WTC11 (cell line): ENCODE results near the gene CENPB. TPM values are rescaled to one million over a fixed set of nuclear protein-coding genes. Genes with fewer than 3 reads are reported as not detected.
A peak's percentile ranks its signal among the peaks of the same experiment; 100 is the strongest.

Source experiments
- ATAC-seq: fragments of 200-7000 bp; cut with Tn5 transposase; 2 replicates; pipeline ENCODE4 v1.10.0; 2021; ENCODE audit warnings: mild to moderate bottlenecking, moderate library complexity
- CTCF ChIA-PET: fragments of 300-600 bp; sonication (Branson Sonifier 250); formaldehyde crosslinking; loops from one replicate; lab custom pipeline; 2021; ENCODE audit warnings: antibody characterized with exemption; lab: Charles Lee
- POLR2A ChIA-PET: fragments of 350-600 bp; sonication (Branson Sonifier 250); formaldehyde crosslinking; loops from one replicate; lab custom pipeline; 2021; ENCODE audit warnings: antibody characterized with exemption; lab: Charles Lee
- DNase-seq: peaks from one replicate; pipeline ENCODE4 v3.0.0; 2021; ENCODE audit warnings: low spot score
- H3K27ac Mint-ChIP-seq: 2 replicates; pipeline ENCODE4 v1.8.0; 2021; ENCODE audit warnings: mixed read lengths
- H3K27me3 Mint-ChIP-seq: 2 replicates; pipeline ENCODE4 v1.8.0; 2021; ENCODE audit warnings: low read depth, mild to moderate bottlenecking, moderate library complexity, mixed read lengths
- H3K36me3 Mint-ChIP-seq: 2 replicates; pipeline ENCODE4 v1.8.0; 2021; ENCODE audit warnings: mixed read lengths
- H3K4me1 Mint-ChIP-seq: 2 replicates; pipeline ENCODE4 v1.8.0; 2022; ENCODE audit warnings: mixed read lengths
- H3K4me3 Mint-ChIP-seq: 2 replicates; pipeline ENCODE4 v1.8.0; 2021; ENCODE audit warnings: mild to moderate bottlenecking, moderate library complexity, mixed read lengths
- H3K9me3 Mint-ChIP-seq: 2 replicates; pipeline ENCODE4 v1.8.0; 2021; ENCODE audit warnings: mixed read lengths
- ATF1 ChIP-seq: sonication (generic); formaldehyde crosslinking; IDR thresholded peaks from 2 replicates; pipeline ENCODE4 v1.8.1; 2023; ENCODE audit warnings: mild to moderate bottlenecking, moderate library complexity, missing genetic modification reagents
- CREB1 ChIP-seq: sonication (generic); formaldehyde crosslinking; IDR thresholded peaks from 2 replicates; pipeline ENCODE4 v1.8.0; 2023; ENCODE audit warnings: mild to moderate bottlenecking, missing genetic modification reagents
- ESRRA ChIP-seq: sonication (generic); formaldehyde crosslinking; IDR thresholded peaks from 2 replicates; pipeline ENCODE4 v1.8.1; 2022; ENCODE audit warnings: mild to moderate bottlenecking, missing genetic modification reagents, borderline replicate concordance
- FOXJ3 ChIP-seq: sonication (generic); formaldehyde crosslinking; IDR thresholded peaks from 2 replicates; pipeline ENCODE4 v1.9.0; 2021; ENCODE audit warnings: missing genetic modification reagents, mild to moderate bottlenecking, borderline replicate concordance
- FOXP1 ChIP-seq: sonication (generic); formaldehyde crosslinking; IDR thresholded peaks from 2 replicates; pipeline ENCODE4 v1.8.0; 2022; ENCODE audit warnings: missing genetic modification reagents, mild to moderate bottlenecking, moderate library complexity, borderline replicate concordance
- FOXP4 ChIP-seq: sonication (generic); formaldehyde crosslinking; IDR thresholded peaks from 2 replicates; pipeline ENCODE4 v1.8.0; 2022; ENCODE audit warnings: mild to moderate bottlenecking, missing genetic modification reagents
- IRF2 ChIP-seq: sonication (generic); formaldehyde crosslinking; IDR thresholded peaks from 2 replicates; pipeline ENCODE4 v1.8.0; 2022; ENCODE audit warnings: low read depth, missing genetic modification reagents, borderline replicate concordance
- JUN ChIP-seq: sonication (generic); formaldehyde crosslinking; IDR thresholded peaks from 2 replicates; pipeline ENCODE4 v1.8.0; 2023; ENCODE audit warnings: mild to moderate bottlenecking, missing genetic modification reagents
- MXD4 ChIP-seq: fragments of 250-450 bp; sonication (Bioruptor Pico); IDR thresholded peaks from 2 replicates; pipeline ENCODE4 v1.8.0; 2021; ENCODE audit warnings: mild to moderate bottlenecking, moderate library complexity, borderline replicate concordance
- MYBL2 ChIP-seq: sonication (generic); formaldehyde crosslinking; IDR thresholded peaks from 2 replicates; pipeline ENCODE4 v1.8.1; 2023; ENCODE audit warnings: mild to moderate bottlenecking, moderate library complexity, missing genetic modification reagents
- NR1H2 ChIP-seq: sonication (generic); formaldehyde crosslinking; IDR thresholded peaks from 2 replicates; pipeline ENCODE4 v1.9.0; 2021; ENCODE audit warnings: mild to moderate bottlenecking, moderate library complexity, missing genetic modification reagents
- OVOL2 ChIP-seq: fragments of 250-450 bp; sonication (Bioruptor Pico); IDR thresholded peaks from 2 replicates; pipeline ENCODE4 v1.9.0; 2021; ENCODE audit warnings: mild to moderate bottlenecking, borderline replicate concordance
- PRRX2 ChIP-seq: fragments of 250-450 bp; sonication (Bioruptor Pico); IDR thresholded peaks from 2 replicates; pipeline ENCODE4 v1.8.0; 2021; ENCODE audit warnings: mild to moderate bottlenecking
- SOX15 ChIP-seq: fragments of 250-450 bp; sonication (Bioruptor Pico); IDR thresholded peaks from 2 replicates; pipeline ENCODE4 v1.9.0; 2021; ENCODE audit warnings: mild to moderate bottlenecking
- TEAD1 ChIP-seq: sonication (generic); formaldehyde crosslinking; IDR thresholded peaks from 2 replicates; pipeline ENCODE4 v1.8.0; 2022; ENCODE audit warnings: mild to moderate bottlenecking, missing genetic modification reagents
- ZNF263 ChIP-seq: sonication (generic); formaldehyde crosslinking; IDR thresholded peaks from 2 replicates; pipeline ENCODE4 v1.8.1; 2022; ENCODE audit warnings: low read depth, mild to moderate bottlenecking, moderate library complexity, missing genetic modification reagents
- total RNA-seq: library from RNA; stranded (reverse); gene quantifications from 3 replicates; pipeline ENCODE4 v1.2.3, GENCODE V29; 2021
- TF ChIP-seq, protein P1 (sequence below): sonication (generic); formaldehyde crosslinking; IDR thresholded peaks from 2 replicates; pipeline ENCODE4 v1.8.1; 2022; ENCODE audit warnings: mild to moderate bottlenecking, moderate library complexity, missing genetic modification reagents
- TF ChIP-seq, protein P2 (sequence below): fragments of 250-450 bp; sonication (Bioruptor Pico); IDR thresholded peaks from 2 replicates; pipeline ENCODE4 v1.9.0; 2021; ENCODE audit warnings: mild to moderate bottlenecking
- TF ChIP-seq, protein P3 (sequence below): sonication (generic); formaldehyde crosslinking; IDR thresholded peaks from 2 replicates; pipeline ENCODE4 v1.8.1; 2023; ENCODE audit warnings: mild to moderate bottlenecking, missing genetic modification reagents, borderline replicate concordance
- TF ChIP-seq, protein P4 (sequence below): fragments of 250-450 bp; sonication (Bioruptor Pico); IDR thresholded peaks from 2 replicates; pipeline ENCODE4 v1.9.0; 2021; ENCODE audit warnings: moderate library complexity, mild to moderate bottlenecking, inconsistent platforms, borderline replicate concordance
- TF ChIP-seq, protein P5 (sequence below): sonication (generic); formaldehyde crosslinking; IDR thresholded peaks from 2 replicates; pipeline ENCODE4 v1.8.0; 2022; ENCODE audit warnings: mild to moderate bottlenecking, missing genetic modification reagents
- TF ChIP-seq, protein P6 (sequence below): sonication (generic); formaldehyde crosslinking; IDR thresholded peaks from 2 replicates; pipeline ENCODE4 v1.8.1; 2023; ENCODE audit warnings: mild to moderate bottlenecking, moderate library complexity, missing genetic modification reagents

CENPB gene
- total RNA-seq, 1 experiment from 2014 or later = 58.7 TPM

DNA sequence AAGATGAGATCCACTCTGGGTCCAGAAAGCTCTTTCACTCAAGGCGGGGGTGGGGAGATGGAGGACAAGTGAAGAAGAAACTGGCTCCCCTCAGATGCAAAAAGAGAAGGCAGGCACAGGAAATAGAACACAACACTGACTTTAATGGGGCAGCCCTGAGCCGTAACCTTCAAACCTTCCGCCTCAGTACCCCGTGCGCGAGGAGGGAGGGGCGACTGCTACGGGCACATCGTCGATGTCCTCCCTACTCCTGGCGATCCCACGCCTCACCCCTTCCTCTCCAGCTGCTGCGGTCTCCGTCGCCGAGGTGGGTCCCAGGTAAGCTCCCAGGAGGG lies 9.2 kb downstream of the CENPB start (continued):
- TF ChIP-seq FOXP4 (CRISPR knock-in tag) = peak; percentile 21; the same call in 1 of the 2 replicates
- TF ChIP-seq IRF2 (CRISPR knock-in tag) = no peak
- no peak for TF ChIP-seq NR1H2 (CRISPR knock-in tag)
- TF ChIP-seq, protein P1, sequence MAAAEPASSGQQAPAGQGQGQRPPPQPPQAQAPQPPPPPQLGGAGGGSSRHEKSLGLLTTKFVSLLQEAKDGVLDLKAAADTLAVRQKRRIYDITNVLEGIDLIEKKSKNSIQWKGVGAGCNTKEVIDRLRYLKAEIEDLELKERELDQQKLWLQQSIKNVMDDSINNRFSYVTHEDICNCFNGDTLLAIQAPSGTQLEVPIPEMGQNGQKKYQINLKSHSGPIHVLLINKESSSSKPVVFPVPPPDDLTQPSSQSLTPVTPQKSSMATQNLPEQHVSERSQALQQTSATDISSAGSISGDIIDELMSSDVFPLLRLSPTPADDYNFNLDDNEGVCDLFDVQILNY (CRISPR knock-in tag) = peak; percentile 64
- TF ChIP-seq MXD4 (CRISPR knock-in tag) = no peak
- no peak for TF ChIP-seq JUN (CRISPR knock-in tag)
- TF ChIP-seq FOXJ3 (CRISPR knock-in tag) = no peak
- no peak for TF ChIP-seq OVOL2
- 0 out of 2 replicates have a peak, but pooled peaks have one; percentile 24 for TF ChIP-seq TEAD1
- TF ChIP-seq ESRRA (CRISPR knock-in tag) = no peak
- TF ChIP-seq, protein P2, sequence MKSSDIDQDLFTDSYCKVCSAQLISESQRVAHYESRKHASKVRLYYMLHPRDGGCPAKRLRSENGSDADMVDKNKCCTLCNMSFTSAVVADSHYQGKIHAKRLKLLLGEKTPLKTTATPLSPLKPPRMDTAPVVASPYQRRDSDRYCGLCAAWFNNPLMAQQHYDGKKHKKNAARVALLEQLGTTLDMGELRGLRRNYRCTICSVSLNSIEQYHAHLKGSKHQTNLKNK (CRISPR knock-in tag) = no peak
- no peak for TF ChIP-seq MYBL2
- TF ChIP-seq, protein P3, sequence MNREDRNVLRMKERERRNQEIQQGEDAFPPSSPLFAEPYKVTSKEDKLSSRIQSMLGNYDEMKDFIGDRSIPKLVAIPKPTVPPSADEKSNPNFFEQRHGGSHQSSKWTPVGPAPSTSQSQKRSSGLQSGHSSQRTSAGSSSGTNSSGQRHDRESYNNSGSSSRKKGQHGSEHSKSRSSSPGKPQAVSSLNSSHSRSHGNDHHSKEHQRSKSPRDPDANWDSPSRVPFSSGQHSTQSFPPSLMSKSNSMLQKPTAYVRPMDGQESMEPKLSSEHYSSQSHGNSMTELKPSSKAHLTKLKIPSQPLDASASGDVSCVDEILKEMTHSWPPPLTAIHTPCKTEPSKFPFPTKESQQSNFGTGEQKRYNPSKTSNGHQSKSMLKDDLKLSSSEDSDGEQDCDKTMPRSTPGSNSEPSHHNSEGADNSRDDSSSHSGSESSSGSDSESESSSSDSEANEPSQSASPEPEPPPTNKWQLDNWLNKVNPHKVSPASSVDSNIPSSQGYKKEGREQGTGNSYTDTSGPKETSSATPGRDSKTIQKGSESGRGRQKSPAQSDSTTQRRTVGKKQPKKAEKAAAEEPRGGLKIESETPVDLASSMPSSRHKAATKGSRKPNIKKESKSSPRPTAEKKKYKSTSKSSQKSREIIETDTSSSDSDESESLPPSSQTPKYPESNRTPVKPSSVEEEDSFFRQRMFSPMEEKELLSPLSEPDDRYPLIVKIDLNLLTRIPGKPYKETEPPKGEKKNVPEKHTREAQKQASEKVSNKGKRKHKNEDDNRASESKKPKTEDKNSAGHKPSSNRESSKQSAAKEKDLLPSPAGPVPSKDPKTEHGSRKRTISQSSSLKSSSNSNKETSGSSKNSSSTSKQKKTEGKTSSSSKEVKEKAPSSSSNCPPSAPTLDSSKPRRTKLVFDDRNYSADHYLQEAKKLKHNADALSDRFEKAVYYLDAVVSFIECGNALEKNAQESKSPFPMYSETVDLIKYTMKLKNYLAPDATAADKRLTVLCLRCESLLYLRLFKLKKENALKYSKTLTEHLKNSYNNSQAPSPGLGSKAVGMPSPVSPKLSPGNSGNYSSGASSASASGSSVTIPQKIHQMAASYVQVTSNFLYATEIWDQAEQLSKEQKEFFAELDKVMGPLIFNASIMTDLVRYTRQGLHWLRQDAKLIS (CRISPR knock-in tag) = no peak
- no peak for TF ChIP-seq CREB1 (CRISPR knock-in tag)

GRCh38 chr20:3775457-3776108 lies 11.0 kb downstream of the CENPB start:
- no peaks in the 10 kb centered on the region for H3K9me3 Mint-ChIP-seq
- no peak for TF ChIP-seq ZNF263 (CRISPR knock-in tag)
- no peak overlapping the region for H3K4me3 Mint-ChIP-seq
- H3K27ac Mint-ChIP-seq = no peak overlapping the region
- H3K4me1 Mint-ChIP-seq = peaks cover 16% of the 10 kb centered on the region
- no peaks in the 10 kb centered on the region for H3K36me3 Mint-ChIP-seq
- peaks cover 65% of the 10 kb centered on the region for H3K27me3 Mint-ChIP-seq
- ChIA-PET CTCF (interaction anchor here (0.6 to 1.4 kb wide), 3 partner anchors 10 to 1312 kb away, joined by 3 to 4 read pairs (median 4); partner anchors contain the start of genes AP5S1 and CENPB), POLR2A (no interaction called here)
- no peak for DNase-seq
- ATAC-seq = no peak

GRCh38 chr20:3771552-3772058 lies 14.9 kb downstream of the CENPB start:
- DNase-seq (no peak), ATAC-seq (no peak)
- no peaks in the 10 kb centered on the region for H3K36me3 Mint-ChIP-seq
- POLR2A ChIA-PET = no interaction called here
- H3K4me1 Mint-ChIP-seq = peaks cover 12% of the 10 kb centered on the region
- CTCF ChIA-PET = interaction anchor here (1.0 to 1.4 kb wide), 2 partner anchors 10 to 93 kb away, joined by 3 to 5 read pairs; partner anchors contain the start of gene SPEF1
- H3K27ac Mint-ChIP-seq = no peak overlapping the region
- H3K27me3 Mint-ChIP-seq = peaks cover 31% of the 10 kb centered on the region
- H3K9me3 Mint-ChIP-seq = no peaks in the 10 kb centered on the region
- no peak overlapping the region for H3K4me3 Mint-ChIP-seq
- TF ChIP-seq IRF2 (CRISPR knock-in tag) (no peak), ATF1 (CRISPR knock-in tag) (no peak), FOXP1 (no peak), PRRX2 (CRISPR knock-in tag) (no peak), SOX15 (CRISPR knock-in tag) (no peak)
- TF ChIP-seq, protein P4, sequence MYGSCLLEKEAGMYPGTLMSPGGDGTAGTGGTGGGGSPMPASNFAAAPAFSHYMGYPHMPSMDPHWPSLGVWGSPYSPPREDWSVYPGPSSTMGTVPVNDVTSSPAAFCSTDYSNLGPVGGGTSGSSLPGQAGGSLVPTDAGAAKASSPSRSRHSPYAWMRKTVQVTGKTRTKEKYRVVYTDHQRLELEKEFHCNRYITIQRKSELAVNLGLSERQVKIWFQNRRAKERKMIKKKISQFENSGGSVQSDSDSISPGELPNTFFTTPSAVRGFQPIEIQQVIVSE (CRISPR knock-in tag) = no peak
- TF ChIP-seq, protein P5, sequence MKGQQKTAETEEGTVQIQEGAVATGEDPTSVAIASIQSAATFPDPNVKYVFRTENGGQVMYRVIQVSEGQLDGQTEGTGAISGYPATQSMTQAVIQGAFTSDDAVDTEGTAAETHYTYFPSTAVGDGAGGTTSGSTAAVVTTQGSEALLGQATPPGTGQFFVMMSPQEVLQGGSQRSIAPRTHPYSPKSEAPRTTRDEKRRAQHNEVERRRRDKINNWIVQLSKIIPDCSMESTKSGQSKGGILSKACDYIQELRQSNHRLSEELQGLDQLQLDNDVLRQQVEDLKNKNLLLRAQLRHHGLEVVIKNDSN (CRISPR knock-in tag) = no peak
- TF ChIP-seq, protein P6, sequence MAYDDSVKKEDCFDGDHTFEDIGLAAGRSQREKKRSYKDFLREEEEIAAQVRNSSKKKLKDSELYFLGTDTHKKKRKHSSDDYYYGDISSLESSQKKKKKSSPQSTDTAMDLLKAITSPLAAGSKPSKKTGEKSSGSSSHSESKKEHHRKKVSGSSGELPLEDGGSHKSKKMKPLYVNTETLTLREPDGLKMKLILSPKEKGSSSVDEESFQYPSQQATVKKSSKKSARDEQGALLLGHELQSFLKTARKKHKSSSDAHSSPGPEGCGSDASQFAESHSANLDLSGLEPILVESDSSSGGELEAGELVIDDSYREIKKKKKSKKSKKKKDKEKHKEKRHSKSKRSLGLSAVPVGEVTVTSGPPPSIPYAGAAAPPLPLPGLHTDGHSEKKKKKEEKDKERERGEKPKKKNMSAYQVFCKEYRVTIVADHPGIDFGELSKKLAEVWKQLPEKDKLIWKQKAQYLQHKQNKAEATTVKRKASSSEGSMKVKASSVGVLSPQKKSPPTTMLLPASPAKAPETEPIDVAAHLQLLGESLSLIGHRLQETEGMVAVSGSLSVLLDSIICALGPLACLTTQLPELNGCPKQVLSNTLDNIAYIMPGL (CRISPR knock-in tag) = no peak
